Measurements from ENCODE around the gene ACAD9. TPM values are rescaled to one million over a fixed set of nuclear protein-coding genes. Genes with fewer than 3 reads are reported as not detected.

Gene ACAD9
- total and polyA plus RNA-seq, 12 donors: 20.8 to 45.9 (median 37.2) TPM

- ATAC-seq (no peak), DNase-seq (no peak)
- TF ChIP-seq CTCF (IDR thresholded peaks at IDR 0.05): no peak
- Histone ChIP-seq H3K36me3 (peaks cover 0 to 100% (median 87%) of the 10 kb centered on the region in 9 donors), H3K4me3 (no peak overlapping the region), H3K4me1 (no peaks in the 10 kb centered on the region), H3K27me3 (no peaks in the 10 kb centered on the region), H3K9me3 (no peaks in the 10 kb centered on the region), H3K27ac (no peak overlapping the region)
- 91 to 93% methylated on average over 12 of the region's 12 CpGs for WGBS, 2 donors
- intact Hi-C loops (cut with DNase I): no loop called here
These were observed 24.1 kb downstream of the ACAD9 start for GRCh38 chr3:128903501-128903900.

- ATAC-seq: no peak
- H3K9me3 ChIP-seq: no peaks in the 10 kb centered on the region
- no peaks in the 10 kb centered on the region for H3K27me3 ChIP-seq
- DNase-seq: no peak
- intact Hi-C loops (cut with DNase I): no loop called here
- peaks cover 0 to 100% (median 75%) of the 10 kb centered on the region in 9 donors for H3K36me3 ChIP-seq
- TF ChIP-seq CTCF (IDR thresholded peaks at IDR 0.05): no peak
- H3K4me1 ChIP-seq: peaks cover 0 to 7% (median 0%) of the 10 kb centered on the region in 9 donors
- WGBS, 2 donors: 91 to 97% methylated on average over 25 of the region's 25 CpGs
- H3K4me3 ChIP-seq: no peak overlapping the region
- H3K27ac ChIP-seq: no peak overlapping the region
These were observed 26.8 kb downstream of the ACAD9 start for GRCh38 chr3:128906031-128906803.

- intact Hi-C loops (cut with DNase I): no loop called here
- Histone ChIP-seq H3K27ac (no peak overlapping the region), H3K27me3 (no peaks in the 10 kb centered on the region), H3K4me3 (no peak overlapping the region), H3K4me1 (peaks cover 0 to 14% (median 4%) of the 10 kb centered on the region in 9 donors), H3K36me3 (peaks cover 0 to 100% (median 71%) of the 10 kb centered on the region in 9 donors), H3K9me3 (no peaks in the 10 kb centered on the region)
- TF ChIP-seq CTCF (IDR thresholded peaks at IDR 0.05): no peak
- 77 to 82% methylated on average over 7 of the region's 7 CpGs for WGBS, 2 donors
- no peak for ATAC-seq
- no peak for DNase-seq
These were observed 27.5 kb downstream of the ACAD9 start for GRCh38 chr3:128906804-128907525.

- intact Hi-C loops (cut with DNase I): no loop called here
- Histone ChIP-seq H3K4me3 (no peak overlapping the region), H3K4me1 (peaks cover 0 to 14% (median 4%) of the 10 kb centered on the region in 9 donors), H3K27me3 (no peaks in the 10 kb centered on the region), H3K27ac (no peak overlapping the region), H3K9me3 (no peaks in the 10 kb centered on the region), H3K36me3 (peaks cover 0 to 100% (median 71%) of the 10 kb centered on the region in 9 donors)
- no peak for TF ChIP-seq CTCF (IDR thresholded peaks at IDR 0.05)
- ATAC-seq (no peak), DNase-seq (no peak)
- 89 to 93% methylated on average over 15 of the region's 15 CpGs for WGBS, 2 donors
These were observed 28.5 kb downstream of the ACAD9 start for GRCh38 chr3:128907706-128908445.
